Measurements from ENCODE around the gene CXCL8. TPM values are rescaled to one million over a fixed set of nuclear protein-coding genes. Genes with fewer than 3 reads are reported as not detected.

Gene CXCL8
- total and polyA plus RNA-seq, 2 experiments from 2014 or later: 15.5 to 20.0 TPM

- in situ Hi-C loops (cut with MboI): no loop called here
- WGBS, 2 experiments (ENCODE audit: low coverage in 1 of 2, low lambda C conversion rate in 2 of 2, missing lambda C conversion rate in 2 of 2): 82 to 85% methylated on average over 3 of the region's 3 CpGs
Measured at GRCh38 chr4:73743795-73744194, 3.4 kb downstream of the CXCL8 start.

GRCh38 chr4:73744203-73744602 is 3.8 kb downstream of the CXCL8 start:
- H3K79me2 ChIP-seq (ENCODE audit: insufficient read depth): no peaks in the 10 kb centered on the region
- no peak overlapping the region for H3K27ac ChIP-seq
- H3K9me2 ChIP-seq (ENCODE audit: insufficient read depth): no peaks in the 10 kb centered on the region
- H3K27me3 ChIP-seq (replicated peaks; ENCODE audit: insufficient read depth): no peaks in the 10 kb centered on the region
- no peaks in the 10 kb centered on the region for H3K9me3 ChIP-seq (ENCODE audit: low read depth)
- H3F3A ChIP-seq (ENCODE audit: insufficient read depth): peaks cover 35% of the 10 kb centered on the region
- no peaks in the 10 kb centered on the region for H3K36me3 ChIP-seq (ENCODE audit: low read depth)
- no peaks in the 10 kb centered on the region for H4K20me1 ChIP-seq (ENCODE audit: insufficient read depth)
- no peak overlapping the region for H2AFZ ChIP-seq
- peaks cover 20% of the 10 kb centered on the region for H3K4me1 ChIP-seq (ENCODE audit: insufficient read depth)
- in situ Hi-C loops (cut with MboI): no loop called here
- H3K9ac ChIP-seq: no peak overlapping the region
- TF ChIP-seq EZH2phosphoT487 (IDR thresholded peaks at IDR 0.05; ENCODE audit: insufficient read depth, low read depth) (no peak), EZH2 (IDR thresholded peaks at IDR 0.05; ENCODE audit: insufficient read depth, poor library complexity, severe bottlenecking) (no peak)
- H3K4me2 ChIP-seq (ENCODE audit: unreplicated experiment): no peak overlapping the region
- H3K4me3 ChIP-seq: no peak overlapping the region
- DNase-seq: no peak
- 85 to 88% methylated on average over 5 of the region's 5 CpGs for WGBS, 2 experiments (ENCODE audit: low coverage in 1 of 2, low lambda C conversion rate in 2 of 2, missing lambda C conversion rate in 2 of 2)

More at GRCh38 chr4:73743795-73744194, 3.4 kb downstream of the CXCL8 start:
- Histone ChIP-seq H3K9ac (no peak overlapping the region), H3K27ac (no peak overlapping the region), H3K36me3 (ENCODE audit: low read depth) (no peaks in the 10 kb centered on the region), H3F3A (ENCODE audit: insufficient read depth) (peaks cover 36% of the 10 kb centered on the region), H3K4me3 (no peak overlapping the region), H3K4me1 (ENCODE audit: insufficient read depth) (peaks cover 20% of the 10 kb centered on the region), H2AFZ (no peak overlapping the region), H4K20me1 (ENCODE audit: insufficient read depth) (no peaks in the 10 kb centered on the region), H3K9me3 (ENCODE audit: low read depth) (no peaks in the 10 kb centered on the region), H3K9me2 (ENCODE audit: insufficient read depth) (no peaks in the 10 kb centered on the region), H3K79me2 (ENCODE audit: insufficient read depth) (no peaks in the 10 kb centered on the region), H3K27me3 (replicated peaks; ENCODE audit: insufficient read depth) (no peaks in the 10 kb centered on the region), H3K4me2 (ENCODE audit: unreplicated experiment) (no peak overlapping the region)
- TF ChIP-seq EZH2phosphoT487 (IDR thresholded peaks at IDR 0.05; ENCODE audit: insufficient read depth, low read depth): no peak
- TF ChIP-seq EZH2 (IDR thresholded peaks at IDR 0.05; ENCODE audit: insufficient read depth, poor library complexity, severe bottlenecking): no peak
- DNase-seq: no peak

GRCh38 chr4:73750730-73751129 is 10.4 kb downstream of the CXCL8 start:
- no peak overlapping the region for H3K27ac ChIP-seq
- H3K27me3 ChIP-seq (replicated peaks; ENCODE audit: insufficient read depth): no peaks in the 10 kb centered on the region
- H3K9ac ChIP-seq: no peak overlapping the region
- no peaks in the 10 kb centered on the region for H3F3A ChIP-seq (ENCODE audit: insufficient read depth)
- no peak for TF ChIP-seq EZH2phosphoT487 (IDR thresholded peaks at IDR 0.05; ENCODE audit: insufficient read depth, low read depth)
- no peak for TF ChIP-seq EZH2 (IDR thresholded peaks at IDR 0.05; ENCODE audit: insufficient read depth, poor library complexity, severe bottlenecking)
- H3K4me2 ChIP-seq (ENCODE audit: unreplicated experiment): no peak overlapping the region
- H3K4me1 ChIP-seq (ENCODE audit: insufficient read depth): no peaks in the 10 kb centered on the region
- H3K9me2 ChIP-seq (ENCODE audit: insufficient read depth): no peaks in the 10 kb centered on the region
- H2AFZ ChIP-seq: no peak overlapping the region
- no peaks in the 10 kb centered on the region for H3K36me3 ChIP-seq (ENCODE audit: low read depth)
- H4K20me1 ChIP-seq (ENCODE audit: insufficient read depth): no peaks in the 10 kb centered on the region
- in situ Hi-C loops (cut with MboI): no loop called here
- no peaks in the 10 kb centered on the region for H3K9me3 ChIP-seq (ENCODE audit: low read depth)
- H3K79me2 ChIP-seq (ENCODE audit: insufficient read depth): no peaks in the 10 kb centered on the region
- DNase-seq: no peak
- H3K4me3 ChIP-seq: no peak overlapping the region

DNA sequence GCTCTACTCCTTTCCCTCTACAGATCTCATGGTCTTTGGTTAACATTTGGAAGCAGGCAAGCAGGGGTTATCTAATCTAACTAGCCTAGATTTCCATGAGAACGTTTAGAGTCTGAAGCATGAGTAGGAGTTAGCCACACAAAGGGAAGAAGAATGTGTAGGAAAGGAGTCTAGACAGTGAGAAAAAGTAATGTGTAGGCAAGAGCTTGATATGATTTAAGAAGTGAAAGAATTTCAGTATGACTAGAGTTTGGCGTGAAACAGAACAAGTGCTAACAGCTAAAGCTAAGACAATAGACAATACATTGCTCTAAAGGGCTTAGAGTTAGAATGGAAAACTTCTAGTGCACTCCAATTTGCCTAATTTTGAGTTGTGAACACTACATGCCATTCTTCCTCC is 10.8 kb downstream of the CXCL8 start:
- Histone ChIP-seq H3K4me2 (ENCODE audit: unreplicated experiment) (no peak overlapping the region), H3K9me2 (ENCODE audit: insufficient read depth) (no peaks in the 10 kb centered on the region), H3K36me3 (ENCODE audit: low read depth) (no peaks in the 10 kb centered on the region), H3K79me2 (ENCODE audit: insufficient read depth) (no peaks in the 10 kb centered on the region), H3K9me3 (ENCODE audit: low read depth) (no peaks in the 10 kb centered on the region), H3K27me3 (replicated peaks; ENCODE audit: insufficient read depth) (no peaks in the 10 kb centered on the region), H3K27ac (no peak overlapping the region), H4K20me1 (ENCODE audit: insufficient read depth) (no peaks in the 10 kb centered on the region), H3K9ac (no peak overlapping the region), H3F3A (ENCODE audit: insufficient read depth) (no peaks in the 10 kb centered on the region), H3K4me1 (ENCODE audit: insufficient read depth) (no peaks in the 10 kb centered on the region), H3K4me3 (no peak overlapping the region), H2AFZ (no peak overlapping the region)
- in situ Hi-C loops (cut with MboI): no loop called here
- no peak for TF ChIP-seq EZH2 (IDR thresholded peaks at IDR 0.05; ENCODE audit: insufficient read depth, poor library complexity, severe bottlenecking)
- TF ChIP-seq EZH2phosphoT487 (IDR thresholded peaks at IDR 0.05; ENCODE audit: insufficient read depth, low read depth): no peak
- no peak for DNase-seq
- WGBS, 2 experiments (ENCODE audit: low coverage in 1 of 2, low lambda C conversion rate in 2 of 2, missing lambda C conversion rate in 2 of 2): 50% methylated on average over 2 of the region's 2 CpGs

GRCh38 chr4:73751830-73752229 is 11.5 kb downstream of the CXCL8 start:
- TF ChIP-seq EZH2phosphoT487 (IDR thresholded peaks at IDR 0.05; ENCODE audit: insufficient read depth, low read depth) (no peak), EZH2 (IDR thresholded peaks at IDR 0.05; ENCODE audit: insufficient read depth, poor library complexity, severe bottlenecking) (no peak)
- WGBS, 2 experiments (ENCODE audit: low coverage in 1 of 2, low lambda C conversion rate in 2 of 2, missing lambda C conversion rate in 2 of 2): 88 to 98% methylated on average over 1 of the region's 1 CpG
- H3K27me3 ChIP-seq (replicated peaks; ENCODE audit: insufficient read depth): no peaks in the 10 kb centered on the region
- H4K20me1 ChIP-seq (ENCODE audit: insufficient read depth): no peaks in the 10 kb centered on the region
- H3K36me3 ChIP-seq (ENCODE audit: low read depth): no peaks in the 10 kb centered on the region
- in situ Hi-C loops (cut with MboI): no loop called here
- H3K79me2 ChIP-seq (ENCODE audit: insufficient read depth): no peaks in the 10 kb centered on the region
- no peaks in the 10 kb centered on the region for H3F3A ChIP-seq (ENCODE audit: insufficient read depth)
- no peak overlapping the region for H3K9ac ChIP-seq
- no peaks in the 10 kb centered on the region for H3K9me2 ChIP-seq (ENCODE audit: insufficient read depth)
- H2AFZ ChIP-seq: no peak overlapping the region
- no peaks in the 10 kb centered on the region for H3K9me3 ChIP-seq (ENCODE audit: low read depth)
- no peaks in the 10 kb centered on the region for H3K4me1 ChIP-seq (ENCODE audit: insufficient read depth)
- no peak for DNase-seq
- H3K27ac ChIP-seq: no peak overlapping the region
- H3K4me3 ChIP-seq: no peak overlapping the region
- no peak overlapping the region for H3K4me2 ChIP-seq (ENCODE audit: unreplicated experiment)

Measured in GM23248 (cell line).